IMR-90 (cell line): Measurements from ENCODE around the gene PIK3CA. TPM values are rescaled to one million over a fixed set of nuclear protein-coding genes. Genes with fewer than 3 reads are reported as not detected.
"Not testable (repeated sequence)": the region's sequence is repeated elsewhere in the genome, so short reads cannot be mapped to it uniquely, and the experiment has no call there.

ENCODE experiments used
- ATAC-seq: fragments of 200-7000 bp; cut with Tn5 transposase; 2 replicates; pipeline ENCODE4 v1.9.1; 2020; ENCODE audit warnings: low read depth, mild to moderate bottlenecking, moderate library complexity
- BruUV-seq: library from RNA; stranded (reverse); fragments of 400-500 nt; replicated peaks from 2 replicates; lab custom pipeline; 2021; lab: Mats Ljungman, UMichigan
- CTCF ChIA-PET: fragments of 300-600 bp; formaldehyde crosslinking; extraction: SDS; loops from one replicate; lab custom pipeline; 2021; ENCODE audit warnings: antibody characterized with exemption; lab: Yijun Ruan, JAX
- POLR2A ChIA-PET: fragments of 300-600 bp; sonication (Branson Sonifier 250); formaldehyde crosslinking; loops from one replicate; lab custom pipeline; 2022; ENCODE audit warnings: antibody characterized with exemption; ENCODE audit not compliant: unreplicated experiment; lab: Charles Lee
- DNase-seq: peaks from one replicate; pipeline ENCODE4 v3.0.0; 2013
- H2AFZ ChIP-seq: replicated peaks from 2 replicates; pipeline ENCODE3; 2013; ENCODE audit warnings: low read length, mild to moderate bottlenecking; ENCODE audit not compliant: poor library complexity
- H2AK5ac ChIP-seq: 2 replicates; pipeline ENCODE4 v1.6.1; 2013; ENCODE audit warnings: low read depth, low read length, inconsistent platforms
- H2AK9ac ChIP-seq: replicated peaks from 2 replicates; pipeline ENCODE3; 2013; ENCODE audit warnings: mild to moderate bottlenecking, low read depth, low read length, moderate library complexity; ENCODE audit not compliant: poor library complexity
- H2BK120ac ChIP-seq: 2 replicates; pipeline ENCODE4 v1.6.1; 2013; ENCODE audit warnings: low read depth, low read length, inconsistent platforms
- H2BK15ac ChIP-seq: 3 replicates; pipeline ENCODE4 v1.6.1; 2013; ENCODE audit warnings: low read depth, low read length, inconsistent platforms
- H2BK20ac ChIP-seq: 2 replicates; pipeline ENCODE4 v1.6.1; 2013; ENCODE audit warnings: low read depth, mild to moderate bottlenecking, inconsistent platforms, low read length, moderate library complexity
- H2BK5ac ChIP-seq: 2 replicates; pipeline ENCODE4 v1.6.1; 2013; ENCODE audit warnings: mild to moderate bottlenecking, low read depth, low read length, inconsistent platforms; ENCODE audit not compliant: poor library complexity, severe bottlenecking
- H3K14ac ChIP-seq: replicated peaks from 2 replicates; pipeline ENCODE4 v1.6.1; 2013; ENCODE audit warnings: low read depth, low read length, inconsistent platforms
- H3K18ac ChIP-seq: 2 replicates; pipeline ENCODE4 v1.6.1; 2013; ENCODE audit warnings: low read depth, low read length, control low read depth
- H3K23ac ChIP-seq: 2 replicates; pipeline ENCODE4 v1.6.1; 2013; ENCODE audit warnings: low read depth, low read length, inconsistent platforms
- H3K27ac ChIP-seq: 2 replicates; pipeline ENCODE4 v1.5.1; 2013; ENCODE audit warnings: mild to moderate bottlenecking, control low read depth, low read length; ENCODE audit not compliant: insufficient read depth
- H3K27me3 ChIP-seq: 2 replicates; pipeline ENCODE4 v1.6.1; 2013; ENCODE audit warnings: low read length; ENCODE audit not compliant: control insufficient read depth, insufficient read depth
- H3K36me3 ChIP-seq: 2 replicates; pipeline ENCODE4 v1.6.1; 2013; ENCODE audit warnings: low read length, mixed read lengths; ENCODE audit not compliant: control insufficient read depth, insufficient read depth
- H3K4ac ChIP-seq: 2 replicates; pipeline ENCODE4 v1.6.1; 2013; ENCODE audit warnings: low read depth, low read length, inconsistent platforms
- H3K4me1 ChIP-seq: 2 replicates; pipeline ENCODE4 v1.6.1; 2013; ENCODE audit warnings: low read length, mixed read lengths; ENCODE audit not compliant: control insufficient read depth, insufficient read depth
- H3K4me2 ChIP-seq: 2 replicates; pipeline ENCODE4 v1.6.1; 2013; ENCODE audit warnings: low read depth, mild to moderate bottlenecking, control low read depth, low read length, moderate library complexity
- H3K4me3 ChIP-seq: 2 replicates; pipeline ENCODE4 v1.5.1; 2013; ENCODE audit warnings: low read depth, mild to moderate bottlenecking, control low read depth, low read length, moderate library complexity; ENCODE audit not compliant: insufficient read depth
- H3K56ac ChIP-seq: 2 replicates; pipeline ENCODE4 v1.6.1; 2013; ENCODE audit warnings: low read length, inconsistent platforms; ENCODE audit not compliant: insufficient read depth; ENCODE audit errors: extremely low read depth
- H3K79me1 ChIP-seq, 2 experiments: 2 replicates each; pipeline ENCODE4 v1.6.1; 2013; ENCODE audit warnings: low read length in 2 of 2, inconsistent platforms in 1 of 2, low read depth in 1 of 2
- H3K9ac ChIP-seq: 2 replicates; pipeline ENCODE4 v1.6.1; 2013; ENCODE audit warnings: low read depth, low read length, control low read depth
- H3K9me1 ChIP-seq: 2 replicates; pipeline ENCODE4 v1.6.1; 2013; ENCODE audit warnings: low read length, inconsistent platforms; ENCODE audit not compliant: insufficient read depth
- H3K9me3 ChIP-seq: 2 replicates; pipeline ENCODE4 v1.6.1; 2013; ENCODE audit warnings: low read length; ENCODE audit not compliant: control insufficient read depth, insufficient read depth
- H4K20me1 ChIP-seq: 2 replicates; pipeline ENCODE4 v1.6.1; 2013; ENCODE audit warnings: low read length, inconsistent platforms; ENCODE audit not compliant: insufficient read depth
- H4K5ac ChIP-seq: 2 replicates; pipeline ENCODE4 v1.6.1; 2013; ENCODE audit warnings: mild to moderate bottlenecking, low read depth, low read length, control low read depth
- H4K8ac ChIP-seq, 2 experiments: 2 replicates each; pipeline ENCODE4 v1.6.1; 2013; ENCODE audit warnings: low read depth in 2 of 2, low read length in 2 of 2, control low read depth in 1 of 2, inconsistent platforms in 1 of 2
- H4K91ac ChIP-seq: 2 replicates; pipeline ENCODE4 v1.6.1; 2013; ENCODE audit warnings: low read depth, low read length, inconsistent platforms; ENCODE audit not compliant: insufficient read depth
- CTCF ChIP-seq: conservative IDR thresholded peaks from 2 replicates; pipeline ENCODE4 v1.5.1; 2012; ENCODE audit warnings: mild to moderate bottlenecking, low read depth, low read length, improper control_type of control experiment
- NFE2L2 ChIP-seq: fragments of 150-350 bp; IDR thresholded peaks from 2 replicates; pipeline ENCODE4 v1.6.1; 2016; ENCODE audit warnings: low read depth, mild to moderate bottlenecking, low read length
- RCOR1 ChIP-seq: IDR thresholded peaks from 2 replicates; pipeline ENCODE4 v1.6.1; 2012; ENCODE audit warnings: mild to moderate bottlenecking, low read length, improper control_type of control experiment; ENCODE audit not compliant: insufficient replicate concordance
- USF2 ChIP-seq: fragments of 150-350 bp; IDR thresholded peaks from 2 replicates; pipeline ENCODE4 v1.6.1; 2017; ENCODE audit warnings: mild to moderate bottlenecking, antibody characterized with exemption, low read length, low read depth
- WGBS, 2 experiments: methylation state at CpG; one replicate each; pipeline versions ENCODE4 v1.1.5 to v1.1.7; 2013; ENCODE audit warnings: missing lambda C conversion rate in 2 of 2; ENCODE audit not compliant: insufficient read length in 1 of 2; ENCODE audit errors: extremely low coverage in 2 of 2; 5-methylcytosine and 5-hydroxymethylcytosine counted together
- dilution Hi-C: fragments of 300-500 bp; cut with HindIII; formaldehyde crosslinking; loops from one replicate; pipeline ENCODE4 v1.14.3; 2018; ENCODE audit warnings: low sequenced_read_pairs; ENCODE audit not compliant: unreplicated experiment
- in situ Hi-C: fragments of 300-500 bp; cut with MboI; formaldehyde crosslinking; loops from 3 replicates; pipeline ENCODE4 v1.14.3; 2019; ENCODE audit warnings: low sequenced_read_pairs, inconsistent platforms, mixed read lengths
- intact Hi-C: fragments of 100-400 bp; cut with micrococcal nuclease; formaldehyde crosslinking; loops from 2 replicates; pipeline ENCODE4 v1.10.0; 2022
- polyA plus RNA-seq, 3 experiments: library from polyadenylated mRNA; depleted of rRNA; stranded (reverse); fragments of >200 nt; gene quantifications; 2 replicates each; pipeline ENCODE4 v1.2.3, GENCODE V29; 2012; ENCODE audit warnings: low replicate concordance in 1 of 3
- total RNA-seq: library from RNA; depleted of rRNA; stranded (reverse); fragments of >200 nt; gene quantifications from 2 replicates; pipeline ENCODE4 v1.2.3, GENCODE V29; 2012

The PIK3CA gene
- total and polyA plus RNA-seq, 2 of the 4 experiments (the other 2 are of a cell fraction): 5.7 to 22.4 TPM

- peaks cover 12% of the 10 kb centered on the region for H3K4me1 ChIP-seq
- no peak overlapping the region for H3K14ac ChIP-seq
- ATAC-seq: no peak
- H2BK15ac ChIP-seq: 0 out of 3 replicates have a peak overlapping the region, but pooled peaks have one; percentile 43
- peaks cover 5% of the 10 kb centered on the region; the same call in 1 of the 2 replicates for H3K9me1 ChIP-seq
- no peak overlapping the region for H2BK20ac ChIP-seq
- ChIA-PET CTCF (interaction anchor here (1.5 kb wide), 1 partner anchor 11 kb away, joined by 3 read pairs; no protein-coding TSS in a partner anchor), POLR2A (no interaction called here)
- H3K4ac ChIP-seq: no peak overlapping the region
- H3K79me1 ChIP-seq: no peaks in the 10 kb centered on the region
- H3K27me3 ChIP-seq: no peaks in the 10 kb centered on the region
- intact Hi-C loops: no loop called here
- no peak overlapping the region for H3K4me3 ChIP-seq
- H4K8ac ChIP-seq: no peak overlapping the region
- no peak for DNase-seq
- H4K5ac ChIP-seq: no peak overlapping the region
- H3K27ac ChIP-seq: no peak overlapping the region
- in situ Hi-C loops: no loop called here
- H2AK9ac ChIP-seq: no peak overlapping the region
- H3K36me3 ChIP-seq: no peaks in the 10 kb centered on the region
- TF ChIP-seq RCOR1 (no peak), CTCF (no peak), NFE2L2 (no peak), USF2 (no peak)
- no peak overlapping the region for H2AK5ac ChIP-seq
- no peak overlapping the region for H3K23ac ChIP-seq
- H3K18ac ChIP-seq: no peak overlapping the region; the same call in 1 of the 2 replicates
- no peak overlapping the region for H3K9ac ChIP-seq
- H2BK120ac ChIP-seq: no peak overlapping the region
- no peaks in the 10 kb centered on the region for H3K9me3 ChIP-seq
- WGBS, 2 experiments: no CpG with 5 or more reads among the region's 2 CpGs
- no TSS peak for BruUV-seq
- H2AFZ ChIP-seq: no peak overlapping the region
- no peaks in the 10 kb centered on the region for H4K20me1 ChIP-seq
- no peak overlapping the region for H4K91ac ChIP-seq
- no peak overlapping the region for H2BK5ac ChIP-seq
- dilution Hi-C loops: loop anchor here (25.0 kb wide), 1 partner anchor 170 kb away; no protein-coding TSS in a partner anchor
- H3K56ac ChIP-seq: no peak overlapping the region
- no peak overlapping the region for H3K4me2 ChIP-seq
These were observed 31.3 kb upstream of the PIK3CA start for GRCh38 chr3:179116816-179117215.

GRCh38 chr3:179132191-179132890 lies 15.8 kb upstream of the PIK3CA start:
- no CpG with 5 or more reads among the region's 27 CpGs for WGBS, 2 experiments
- H4K91ac ChIP-seq, intact Hi-C loops, H2AK9ac ChIP-seq, H2BK15ac ChIP-seq, H2AK5ac ChIP-seq, DNase-seq, H2BK5ac ChIP-seq, H3K18ac ChIP-seq, H2BK120ac ChIP-seq, H4K8ac ChIP-seq, dilution Hi-C loops, H3K36me3 ChIP-seq, H3K9me1 ChIP-seq, BruUV-seq, POLR2A ChIA-PET, H3K9ac ChIP-seq, H4K5ac ChIP-seq, H3K9me3 ChIP-seq, H3K23ac ChIP-seq, H3K27ac ChIP-seq, H3K4ac ChIP-seq, H4K20me1 ChIP-seq, H3K14ac ChIP-seq, H2AFZ ChIP-seq, in situ Hi-C loops, H3K4me3 ChIP-seq, H3K27me3 ChIP-seq, H3K79me1 ChIP-seq, H3K4me2 ChIP-seq, H2BK20ac ChIP-seq, ATAC-seq, H3K56ac ChIP-seq, H3K4me1 ChIP-seq: not testable (repeated sequence)
- CTCF ChIA-PET: interaction anchor here (0.6 kb wide), 1 partner anchor 183 kb away, joined by 4 read pairs; no protein-coding TSS in a partner anchor
